Suprapubic skin (tissue), 4 donors: ENCODE data around the gene DIP2C. TPM values are rescaled to one million over a fixed set of nuclear protein-coding genes. Genes with fewer than 3 reads are reported as not detected.
A peak's percentile ranks its signal among the peaks of the same experiment; 100 is the strongest.

Experiments used
- DNase-seq, 2 donors: peaks; one replicate each; pipeline ENCODE4 v3.0.0-alpha.2; 2019; ENCODE audit warnings: low spot score in 2 of 2
- H3K27ac ChIP-seq: fragments of 200-600 bp; sonication (generic); one replicate; pipeline ENCODE4 v1.5.1; 2019
- H3K27me3 ChIP-seq: fragments of 200-600 bp; sonication (generic); one replicate; pipeline ENCODE4 v1.5.1; 2019
- H3K36me3 ChIP-seq: fragments of 200-600 bp; sonication (generic); one replicate; pipeline ENCODE4 v1.5.1; 2019
- H3K4me1 ChIP-seq: fragments of 200-600 bp; sonication (generic); one replicate; pipeline ENCODE4 v1.5.1; 2019
- H3K4me3 ChIP-seq: fragments of 200-600 bp; sonication (generic); one replicate; pipeline ENCODE4 v1.5.1; 2019; ENCODE audit warnings: mild to moderate bottlenecking
- H3K9me3 ChIP-seq: fragments of 200-600 bp; sonication (generic); one replicate; pipeline ENCODE4 v1.5.1; 2019
- EP300 ChIP-seq: sonication (generic); formaldehyde crosslinking; IDR thresholded peaks from one replicate; pipeline ENCODE4 v1.6.1; 2017; ENCODE audit warnings: antibody characterized with exemption
- POLR2A ChIP-seq, 2 donors: fragments of 450-650 bp; IDR thresholded peaks; one replicate each; pipeline ENCODE4 v1.6.1; 2017; ENCODE audit warnings: antibody characterized with exemption in 2 of 2, mild to moderate bottlenecking in 2 of 2, moderate library complexity in 2 of 2
- POLR2AphosphoS5 ChIP-seq, 3 donors: sonication (generic); formaldehyde crosslinking; IDR thresholded peaks; one replicate each; pipeline ENCODE4 v1.6.1; 2017; ENCODE audit warnings: antibody characterized with exemption in 3 of 3
- WGBS: methylation state at CpG from one replicate; pipeline ENCODE4 v1.1.5; 2018; 5-methylcytosine and 5-hydroxymethylcytosine counted together
- total RNA-seq, 4 donors: library from RNA; depleted of rRNA; stranded (reverse); fragments of >200 nt; gene quantifications; one replicate each; pipeline ENCODE4 v1.1.0, GENCODE V29; 2016
- TF ChIP-seq, protein P1 (sequence below), 2 donors: fragments of 200-600 bp in 1 of 2; fragments of 450-650 bp in 1 of 2; sonication (generic) in 1 of 2; IDR thresholded peaks; one replicate each; pipeline ENCODE4 v1.5.1; 2016 to 2019; ENCODE audit warnings: antibody characterized with exemption in 2 of 2, mild to moderate bottlenecking in 1 of 2, moderate library complexity in 1 of 2

Gene DIP2C
- total RNA-seq, 4 donors from 2014 or later: 6.7 to 23.3 (median 14.7) TPM

DNA sequence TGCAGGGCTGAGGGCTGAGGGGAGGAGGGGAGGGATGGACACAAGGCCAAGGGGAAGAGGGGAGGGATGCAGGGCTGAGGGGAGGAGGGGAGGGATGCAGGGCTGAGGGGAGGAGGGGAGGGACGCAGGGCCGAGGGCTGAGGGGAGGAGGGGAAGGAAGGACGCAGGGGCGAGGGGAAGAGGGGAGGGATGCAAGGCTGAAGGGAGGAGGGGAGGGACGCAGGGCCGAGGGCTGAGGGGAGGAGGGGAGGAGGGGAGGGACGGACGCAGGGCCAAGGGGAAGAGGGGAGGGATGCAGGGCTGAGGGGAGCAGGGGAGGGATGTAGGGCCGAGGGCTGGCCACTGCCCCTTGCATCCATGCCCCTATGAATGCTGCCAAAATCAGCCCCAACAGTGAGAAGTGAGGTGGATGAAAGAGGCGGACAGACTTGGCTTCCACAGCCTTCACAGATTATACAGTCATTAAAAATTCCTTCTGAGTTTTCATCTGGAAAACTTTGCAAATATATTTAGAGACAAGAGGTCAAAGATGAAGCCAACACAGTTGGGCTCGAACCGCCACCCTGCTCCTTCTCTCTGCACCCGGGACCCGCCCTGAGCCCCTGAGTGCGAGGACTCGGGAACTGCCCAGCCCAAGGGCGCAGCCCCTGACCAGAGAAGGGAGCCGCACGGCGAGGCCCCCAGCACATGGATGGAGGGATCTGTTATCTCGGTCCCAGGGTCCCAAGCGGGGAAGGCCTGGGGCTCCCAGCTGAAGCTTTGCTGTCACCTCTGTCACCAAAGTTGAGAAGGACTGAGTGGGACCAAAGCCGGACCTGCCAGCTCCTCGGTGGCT lies 65.8 kb downstream of the DIP2C start:
- WGBS: 81% methylated on average over 20 of the region's 24 CpGs
- peak overlapping the region; percentile 73 for H3K27ac ChIP-seq

DNA sequence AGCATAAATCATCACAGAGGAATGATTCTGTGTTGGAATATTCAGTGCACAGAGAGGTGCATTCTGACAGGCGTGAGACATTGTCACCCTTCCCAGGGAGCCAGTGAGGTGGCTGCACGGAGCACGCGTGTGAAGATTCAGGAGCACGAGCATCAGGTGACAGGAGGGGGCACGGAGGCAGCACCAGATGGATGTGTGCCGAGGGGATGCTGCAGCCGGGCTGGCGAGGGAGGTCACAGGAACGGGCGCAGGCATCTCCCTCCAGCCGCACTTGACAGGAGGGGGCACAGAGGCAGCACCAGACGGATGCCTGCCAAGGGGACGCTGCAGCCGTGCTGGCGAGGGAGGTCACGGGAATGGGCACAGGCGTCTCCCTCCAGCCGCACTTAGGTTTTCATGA lies 66.5 kb downstream of the DIP2C start:
- Histone ChIP-seq H3K27ac (no peak overlapping the region), H3K4me3 (no peak overlapping the region), H3K9me3 (no peaks in the 10 kb centered on the region), H3K27me3 (no peaks in the 10 kb centered on the region), H3K36me3 (no peaks in the 10 kb centered on the region), H3K4me1 (peaks cover 38% of the 10 kb centered on the region)
- TF ChIP-seq EP300: no peak
- TF ChIP-seq, protein P1, sequence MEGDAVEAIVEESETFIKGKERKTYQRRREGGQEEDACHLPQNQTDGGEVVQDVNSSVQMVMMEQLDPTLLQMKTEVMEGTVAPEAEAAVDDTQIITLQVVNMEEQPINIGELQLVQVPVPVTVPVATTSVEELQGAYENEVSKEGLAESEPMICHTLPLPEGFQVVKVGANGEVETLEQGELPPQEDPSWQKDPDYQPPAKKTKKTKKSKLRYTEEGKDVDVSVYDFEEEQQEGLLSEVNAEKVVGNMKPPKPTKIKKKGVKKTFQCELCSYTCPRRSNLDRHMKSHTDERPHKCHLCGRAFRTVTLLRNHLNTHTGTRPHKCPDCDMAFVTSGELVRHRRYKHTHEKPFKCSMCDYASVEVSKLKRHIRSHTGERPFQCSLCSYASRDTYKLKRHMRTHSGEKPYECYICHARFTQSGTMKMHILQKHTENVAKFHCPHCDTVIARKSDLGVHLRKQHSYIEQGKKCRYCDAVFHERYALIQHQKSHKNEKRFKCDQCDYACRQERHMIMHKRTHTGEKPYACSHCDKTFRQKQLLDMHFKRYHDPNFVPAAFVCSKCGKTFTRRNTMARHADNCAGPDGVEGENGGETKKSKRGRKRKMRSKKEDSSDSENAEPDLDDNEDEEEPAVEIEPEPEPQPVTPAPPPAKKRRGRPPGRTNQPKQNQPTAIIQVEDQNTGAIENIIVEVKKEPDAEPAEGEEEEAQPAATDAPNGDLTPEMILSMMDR (IDR thresholded peaks at IDR 0.05): no peak
- no peak for TF ChIP-seq POLR2A (IDR thresholded peaks at IDR 0.05)
- no peak for TF ChIP-seq POLR2AphosphoS5 (IDR thresholded peaks at IDR 0.05)
- 92% methylated on average over 19 of the region's 19 CpGs for WGBS
- DNase-seq: no peak

More for the DNA sequence above, 65.8 kb downstream of the DIP2C start:
- TF ChIP-seq, protein P1 (IDR thresholded peaks at IDR 0.05): no peak
- TF ChIP-seq POLR2AphosphoS5 (IDR thresholded peaks at IDR 0.05) (no peak), EP300 (no peak), POLR2A (IDR thresholded peaks at IDR 0.05) (no peak)
- Histone ChIP-seq H3K9me3 (no peaks in the 10 kb centered on the region), H3K36me3 (no peaks in the 10 kb centered on the region), H3K4me1 (peaks cover 33% of the 10 kb centered on the region), H3K27me3 (no peaks in the 10 kb centered on the region), H3K4me3 (no peak overlapping the region)
- DNase-seq: no peak

DNA sequence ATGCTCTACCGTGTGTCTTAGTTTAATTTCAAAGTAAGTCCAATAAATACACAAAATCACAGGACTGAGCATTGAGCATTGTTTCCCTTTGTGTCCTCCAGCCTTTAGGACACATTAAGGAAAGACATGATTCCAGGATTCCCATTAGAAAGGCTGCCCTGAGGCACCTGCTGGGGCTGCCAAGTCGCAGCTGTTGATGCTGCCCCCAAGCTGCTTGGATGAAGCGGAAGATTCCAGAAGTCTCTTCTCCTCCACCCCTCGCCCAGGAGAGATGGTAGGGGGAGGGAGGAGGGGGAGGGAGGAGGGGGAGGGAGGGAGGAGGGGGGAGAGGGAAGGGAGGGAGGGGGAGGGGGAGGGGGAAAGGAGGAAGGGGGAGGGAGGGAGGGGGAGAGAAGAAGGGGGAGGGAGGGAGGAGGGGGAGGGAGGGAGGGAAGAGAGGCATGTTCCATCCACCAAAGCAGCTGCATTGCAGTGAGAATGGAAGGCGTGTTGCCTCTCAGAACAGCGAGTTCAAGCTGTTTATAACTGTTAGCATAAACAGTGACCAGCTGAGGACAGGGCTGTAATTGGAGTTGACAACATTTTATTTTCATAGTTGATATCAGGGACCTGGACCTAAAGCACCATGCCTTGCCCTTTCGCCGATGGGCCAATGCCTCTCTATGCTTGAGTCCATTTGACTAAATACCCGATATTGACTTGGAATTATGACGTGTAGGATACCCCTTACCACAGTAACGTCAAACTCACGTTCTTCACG lies 67.3 kb downstream of the DIP2C start:
- Histone ChIP-seq H3K36me3 (no peaks in the 10 kb centered on the region), H3K27ac (no peak overlapping the region), H3K4me1 (peaks cover 47% of the 10 kb centered on the region), H3K9me3 (no peaks in the 10 kb centered on the region), H3K4me3 (no peak overlapping the region), H3K27me3 (no peaks in the 10 kb centered on the region)
- 83% methylated on average over 12 of the region's 13 CpGs for WGBS
- TF ChIP-seq, protein P1 (IDR thresholded peaks at IDR 0.05): no peak
- TF ChIP-seq POLR2A (IDR thresholded peaks at IDR 0.05): no peak
- no peak for DNase-seq

DNA sequence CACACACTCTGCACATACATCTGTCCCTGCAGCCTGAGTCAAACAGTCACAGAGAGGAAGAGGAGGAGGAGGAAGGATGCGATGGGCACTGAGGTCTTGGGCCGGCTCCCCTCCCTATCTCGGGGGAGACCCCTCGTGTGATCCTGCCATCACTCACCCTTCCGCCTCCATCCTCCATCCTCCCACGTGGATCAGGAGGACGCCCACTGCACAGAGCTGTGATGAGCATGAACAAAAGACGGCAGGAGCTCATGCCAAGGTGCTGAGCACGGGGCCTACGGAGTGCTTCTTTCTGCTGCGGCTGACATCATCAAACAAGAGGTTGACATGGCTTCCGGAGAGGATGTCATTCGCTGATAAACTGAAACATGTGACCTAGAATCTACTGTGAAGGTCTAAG lies 68.0 kb downstream of the DIP2C start:
- Histone ChIP-seq H3K36me3 (no peaks in the 10 kb centered on the region), H3K9me3 (no peaks in the 10 kb centered on the region), H3K27me3 (no peaks in the 10 kb centered on the region), H3K4me1 (peaks cover 49% of the 10 kb centered on the region), H3K4me3 (no peak overlapping the region), H3K27ac (no peak overlapping the region)
- no peak for DNase-seq
- TF ChIP-seq, protein P1 (IDR thresholded peaks at IDR 0.05): no peak
- TF ChIP-seq EP300 (no peak), POLR2A (IDR thresholded peaks at IDR 0.05) (no peak), POLR2AphosphoS5 (IDR thresholded peaks at IDR 0.05) (no peak)
- WGBS: 93% methylated on average over 13 of the region's 13 CpGs

DNA sequence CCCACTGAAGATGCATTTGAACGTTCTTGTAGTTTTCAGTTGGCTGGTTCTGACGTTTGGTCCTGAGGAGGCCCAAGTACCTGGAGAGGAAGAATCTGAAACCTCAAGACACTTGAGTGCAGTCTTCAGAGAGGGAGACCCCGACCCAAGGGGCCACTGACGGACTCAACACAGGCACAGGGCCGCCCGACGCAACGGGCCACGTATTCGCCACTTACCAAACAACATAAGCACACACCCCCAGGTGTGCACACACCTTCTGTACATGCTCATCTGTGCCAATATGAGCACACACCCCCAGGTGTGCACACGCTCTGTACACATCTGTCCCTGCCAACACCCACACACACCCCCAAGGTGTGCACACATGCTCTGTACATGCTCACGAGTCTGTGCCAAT lies 68.5 kb downstream of the DIP2C start:
- Histone ChIP-seq H3K36me3 (no peaks in the 10 kb centered on the region), H3K9me3 (no peaks in the 10 kb centered on the region), H3K27me3 (no peaks in the 10 kb centered on the region), H3K4me1 (peaks cover 44% of the 10 kb centered on the region), H3K4me3 (no peak overlapping the region), H3K27ac (no peak overlapping the region)
- TF ChIP-seq POLR2A (IDR thresholded peaks at IDR 0.05) (no peak), EP300 (no peak), POLR2AphosphoS5 (IDR thresholded peaks at IDR 0.05) (no peak)
- TF ChIP-seq, protein P1 (IDR thresholded peaks at IDR 0.05): no peak
- no peak for DNase-seq
- 84% methylated on average over 12 of the region's 12 CpGs for WGBS
